ENCODE data around the gene RAD50.

GRCh38 chr5:132661231-132662003 is 104.6 kb downstream of the RAD50 start:
- no peak for TF ChIP-seq CTCF (IDR thresholded peaks at IDR 0.05)
- no peak for TF ChIP-seq EZH2 (IDR thresholded peaks at IDR 0.05)
